ENCODE data around the gene MKNK2. TPM values are rescaled to one million over a fixed set of nuclear protein-coding genes. Genes with fewer than 3 reads are reported as not detected.

Gene MKNK2
- total and polyA plus RNA-seq, 2 donors (not counting 1 experiment from before 2014, with no cell fraction given): 24.7 to 409 TPM

GRCh38 chr19:2048104-2048958 lies 2.7 kb downstream of the MKNK2 start:
- Histone ChIP-seq H3K27ac (ENCODE audit: insufficient read depth, low read length) (no peak overlapping the region), H3K4me1 (ENCODE audit: control insufficient read depth, extremely low read depth, insufficient read depth, low read length) (peaks cover 19% of the 10 kb centered on the region)

GRCh38 chr19:2047449-2048103 lies 3.5 kb downstream of the MKNK2 start:
- H3K36me3 ChIP-seq (ENCODE audit: control insufficient read depth, insufficient read depth, low read length): peaks cover 35% of the 10 kb centered on the region
- H3K4me3 ChIP-seq (replicated peaks in 1 of 4; ENCODE audit: control extremely low read depth in 1 of 4, insufficient read depth in 1 of 4, low read depth in 3 of 4, low read length in 4 of 4): peak overlapping the region in 1 of 4 experiments; percentile 90
- H2AFZ ChIP-seq (ENCODE audit: low read length): no peak overlapping the region
- no peaks in the 10 kb centered on the region for H3K9me3 ChIP-seq (ENCODE audit: control insufficient read depth, insufficient read depth, low read depth, low read length)
- TF ChIP-seq CTCF (conservative IDR thresholded peaks at IDR 0.05 in 1 of 2, IDR thresholded peaks at IDR 0.05 in 1 of 2; ENCODE audit: low read depth in 1 of 2, low read length in 2 of 2) (no peak), EZH2 (IDR thresholded peaks at IDR 0.05; ENCODE audit: low read length, missing control alignments) (no peak)
- H3K79me2 ChIP-seq (ENCODE audit: control insufficient read depth, insufficient read depth, low read length): peaks cover 34% of the 10 kb centered on the region
- H3K27ac ChIP-seq (ENCODE audit: insufficient read depth, low read length): no peak overlapping the region
- peaks cover 23% of the 10 kb centered on the region for H3K4me1 ChIP-seq (ENCODE audit: control insufficient read depth, extremely low read depth, insufficient read depth, low read length)
- peak in 1 of 2 donors; percentile 53 for DNase-seq (ENCODE audit: low read depth in 2 of 2)
- H3K9ac ChIP-seq (ENCODE audit: insufficient read depth, low read length): no peak overlapping the region
- no peak overlapping the region for H3K4me2 ChIP-seq (ENCODE audit: extremely low read depth, insufficient read depth, low read length)
- no peaks in the 10 kb centered on the region for H3K27me3 ChIP-seq (ENCODE audit: control insufficient read depth, insufficient read depth, low read length)
- no peaks in the 10 kb centered on the region for H4K20me1 ChIP-seq (ENCODE audit: control insufficient read depth, extremely low read depth, insufficient read depth, low read length)

More at GRCh38 chr19:2048104-2048958, 2.7 kb downstream of the MKNK2 start:
- no peaks in the 10 kb centered on the region for H4K20me1 ChIP-seq (ENCODE audit: control insufficient read depth, extremely low read depth, insufficient read depth, low read length)
- H3K9ac ChIP-seq (ENCODE audit: insufficient read depth, low read length): no peak overlapping the region
- TF ChIP-seq EZH2 (IDR thresholded peaks at IDR 0.05; ENCODE audit: low read length, missing control alignments): no peak
- TF ChIP-seq CTCF (conservative IDR thresholded peaks at IDR 0.05 in 1 of 2, IDR thresholded peaks at IDR 0.05 in 1 of 2; ENCODE audit: low read depth in 1 of 2, low read length in 2 of 2): no peak
- H3K36me3 ChIP-seq (ENCODE audit: control insufficient read depth, insufficient read depth, low read length): peaks cover 31% of the 10 kb centered on the region
- peaks cover 34% of the 10 kb centered on the region for H3K79me2 ChIP-seq (ENCODE audit: control insufficient read depth, insufficient read depth, low read length)
- H2AFZ ChIP-seq (ENCODE audit: low read length): no peak overlapping the region
- no peaks in the 10 kb centered on the region for H3K9me3 ChIP-seq (ENCODE audit: control insufficient read depth, insufficient read depth, low read depth, low read length)
- H3K27me3 ChIP-seq (ENCODE audit: control insufficient read depth, insufficient read depth, low read length): no peaks in the 10 kb centered on the region
- no peak overlapping the region for H3K4me2 ChIP-seq (ENCODE audit: extremely low read depth, insufficient read depth, low read length)
- H3K4me3 ChIP-seq (replicated peaks in 1 of 4; ENCODE audit: control extremely low read depth in 1 of 4, insufficient read depth in 1 of 4, low read depth in 3 of 4, low read length in 4 of 4): peak overlapping the region in 2 of 4 experiments; percentile 85 to 90
- DNase-seq (ENCODE audit: low read depth in 2 of 2): no peak

- H3K36me3 ChIP-seq (ENCODE audit: control insufficient read depth, insufficient read depth, low read length): peaks cover 39% of the 10 kb centered on the region
- no peaks in the 10 kb centered on the region for H4K20me1 ChIP-seq (ENCODE audit: control insufficient read depth, extremely low read depth, insufficient read depth, low read length)
- no peak overlapping the region for H3K27ac ChIP-seq (ENCODE audit: insufficient read depth, low read length)
- no peaks in the 10 kb centered on the region for H3K27me3 ChIP-seq (ENCODE audit: control insufficient read depth, insufficient read depth, low read length)
- H3K9ac ChIP-seq (ENCODE audit: insufficient read depth, low read length): no peak overlapping the region
- peaks cover 27% of the 10 kb centered on the region for H3K4me1 ChIP-seq (ENCODE audit: control insufficient read depth, extremely low read depth, insufficient read depth, low read length)
- DNase-seq (ENCODE audit: low read depth in 2 of 2): no peak
- no peak overlapping the region for H3K4me3 ChIP-seq (replicated peaks in 1 of 4; ENCODE audit: control extremely low read depth in 1 of 4, insufficient read depth in 1 of 4, low read depth in 3 of 4, low read length in 4 of 4)
- peaks cover 34% of the 10 kb centered on the region for H3K79me2 ChIP-seq (ENCODE audit: control insufficient read depth, insufficient read depth, low read length)
- TF ChIP-seq CTCF (conservative IDR thresholded peaks at IDR 0.05 in 1 of 2, IDR thresholded peaks at IDR 0.05 in 1 of 2; ENCODE audit: low read depth in 1 of 2, low read length in 2 of 2): no peak
- no peak for TF ChIP-seq EZH2 (IDR thresholded peaks at IDR 0.05; ENCODE audit: low read length, missing control alignments)
- no peak overlapping the region for H3K4me2 ChIP-seq (ENCODE audit: extremely low read depth, insufficient read depth, low read length)
- H2AFZ ChIP-seq (ENCODE audit: low read length): no peak overlapping the region
- H3K9me3 ChIP-seq (ENCODE audit: control insufficient read depth, insufficient read depth, low read depth, low read length): no peaks in the 10 kb centered on the region
Observed at GRCh38 chr19:2047076-2047448, 4.0 kb downstream of the MKNK2 start.

All from fibroblast of lung (primary cell).